ENCODE data around the gene ZNF865. TPM values are rescaled to one million over a fixed set of nuclear protein-coding genes. Genes with fewer than 3 reads are reported as not detected.
A peak's percentile ranks its signal among the peaks of the same experiment; 100 is the strongest.

The ZNF865 gene
- total and polyA plus RNA-seq, 2 donors (not counting 3 experiments of a cell fraction or from before 2014, with no cell fraction given) = 4.0 to 10.1 TPM

- DNase-seq (ENCODE audit: low read depth, low spot score) = peak; percentile 99
- Histone ChIP-seq H3K27me3 (ENCODE audit: control insufficient read depth in 2 of 2, insufficient read depth in 2 of 2, low read length in 2 of 2) (no peaks in the 10 kb centered on the region), H3K9ac (replicated peaks; ENCODE audit: extremely low read depth, insufficient read depth, low read length) (peak within 1 kb of the TSS; percentile 97), H3K9me3 (replicated peaks; ENCODE audit: control insufficient read depth, insufficient read depth, low read length) (no peaks in the 10 kb centered on the region), H3K36me3 (ENCODE audit: control insufficient read depth in 2 of 2, extremely low read depth in 1 of 2, insufficient read depth in 2 of 2, low read length in 2 of 2) (peaks cover 3 to 14% of the 10 kb centered on the region in 2 experiments), H4K20me1 (replicated peaks; ENCODE audit: control insufficient read depth, extremely low read depth, insufficient read depth, low read length) (no peaks in the 10 kb centered on the region), H2AFZ (ENCODE audit: low read depth, low read length) (peak within 1 kb of the TSS; percentile 96), H3K4me3 (replicated peaks in 1 of 3; ENCODE audit: insufficient read depth in 1 of 3, low read depth in 1 of 3, low read length in 3 of 3) (peak within 1 kb of the TSS; percentile 78 to 92 (median 89)), H3K27ac (ENCODE audit: insufficient read depth, low read depth, low read length) (peak within 1 kb of the TSS; percentile 98), H3K9me1 (replicated peaks; ENCODE audit: control insufficient read depth, extremely low read depth, insufficient read depth, low read length) (no peaks in the 10 kb centered on the region), H3K4me1 (ENCODE audit: control insufficient read depth, extremely low read depth, insufficient read depth, low read length) (peaks cover 10% of the 10 kb centered on the region), H3K4me2 (ENCODE audit: insufficient read depth, low read length) (peak within 1 kb of the TSS; percentile 90), H3K79me2 (ENCODE audit: control insufficient read depth, insufficient read depth, low read length) (peaks cover 2% of the 10 kb centered on the region)
- intact Hi-C loops (cut with micrococcal nuclease) = loop anchor here (1.0 to 2.0 kb wide), 7 partner anchors 12 to 482 kb away; partner anchors contain the start of genes KMT5C, PPP1R12C, ZNF579 and ZNF784
- no peak for FAIRE-seq
- dilution Hi-C loops (cut with MboI; ENCODE audit: extremely low pct_ligation_motif_present, low sequenced_read_pairs) = no loop called here
- ChIA-PET POLR2A (interaction anchor here (0.6 to 2.2 kb wide), 10 partner anchors 11 to 192 kb away, joined by 3 to 8 read pairs (median 5); partner anchors contain the start of genes UBE2S and ZNF784), CTCF (interaction anchor here (0.7 to 1.8 kb wide), 12 partner anchors 12 to 132 kb away, joined by 3 to 8 read pairs (median 4); partner anchors contain the start of gene U2AF2)
- TF ChIP-seq POLR2AphosphoS5 (IDR thresholded peaks at IDR 0.05; ENCODE audit: insufficient read depth, low read depth, low read length) (no peak), JUN (IDR thresholded peaks at IDR 0.05; ENCODE audit: borderline replicate concordance, insufficient read depth, insufficient read length, low read depth) (no peak), POLR2A (IDR thresholded peaks at IDR 0.05; ENCODE audit: low read depth, low read length) (no peak), MAX (IDR thresholded peaks at IDR 0.05; ENCODE audit: insufficient read depth, insufficient read length) (no peak), MYC (IDR thresholded peaks at IDR 0.05; ENCODE audit: low read depth, low read length) (no peak), GATA2 (IDR thresholded peaks at IDR 0.05; ENCODE audit: insufficient read depth, insufficient read length, low read depth, low read length) (no peak), EZH2 (IDR thresholded peaks at IDR 0.05; ENCODE audit: borderline replicate concordance, low read depth, low read length, severe bottlenecking) (no peak), CTCF (IDR thresholded peaks at IDR 0.05; ENCODE audit: extremely low read depth in 1 of 2, insufficient read depth in 1 of 2, low read depth in 1 of 2, low read length in 2 of 2) (no peak), FOS (IDR thresholded peaks at IDR 0.05; ENCODE audit: borderline replicate concordance, insufficient read depth, low read length) (no peak)
- BruUV-seq (replicated peaks) = no TSS peak
These were observed 6.0 kb upstream of the ZNF865 start, which contains the start of gene FIZ1 for GRCh38 chr19:55599468-55599841. Gene FIZ1, minus strand, starts transcription at chr19:55599517. Its CDS starts 1,652 bp downstream, at chr19:55597865.
